Osteocyte (in vitro differentiated cells): ENCODE results near the gene ZNF273. TPM values are rescaled to one million over a fixed set of nuclear protein-coding genes. Genes with fewer than 3 reads are reported as not detected.

Source experiments
- DNase-seq: peaks from one replicate; pipeline ENCODE4 v3.0.0; 2021; ENCODE audit warnings: mixed read lengths; ENCODE audit not compliant: unreplicated experiment; ENCODE audit errors: extremely low spot score
- H3K27ac Mint-ChIP-seq: one replicate; pipeline ENCODE4 v1.8.0; 2021; ENCODE audit warnings: mild to moderate bottlenecking, mixed read lengths; ENCODE audit not compliant: unreplicated experiment
- H3K27me3 Mint-ChIP-seq: one replicate; pipeline ENCODE4 v1.8.0; 2021; ENCODE audit warnings: mixed read lengths; ENCODE audit not compliant: unreplicated experiment
- H3K36me3 Mint-ChIP-seq: one replicate; pipeline ENCODE4 v1.8.0; 2021; ENCODE audit warnings: mixed read lengths; ENCODE audit not compliant: unreplicated experiment
- H3K4me1 Mint-ChIP-seq: one replicate; pipeline ENCODE4 v1.8.0; 2021; ENCODE audit warnings: mixed read lengths; ENCODE audit not compliant: unreplicated experiment
- H3K4me3 Mint-ChIP-seq: one replicate; pipeline ENCODE4 v1.8.0; 2021; ENCODE audit warnings: mild to moderate bottlenecking, moderate library complexity, mixed read lengths; ENCODE audit not compliant: unreplicated experiment
- H3K9me3 Mint-ChIP-seq: one replicate; pipeline ENCODE4 v1.8.0; 2021; ENCODE audit warnings: mixed read lengths; ENCODE audit not compliant: unreplicated experiment
- CTCF ChIP-seq: fragments of 200-600 bp; sonication (generic); IDR thresholded peaks from 2 replicates; pipeline ENCODE4 v1.5.0; 2021; ENCODE audit warnings: antibody characterized with exemption, mild to moderate bottlenecking, moderate library complexity
- total RNA-seq: library from RNA; stranded (reverse); gene quantifications from 2 replicates; pipeline ENCODE4 v1.2.1, GENCODE V29; 2021

ZNF273 gene
- total RNA-seq, 1 donor from 2014 or later: 1.8 TPM

DNA sequence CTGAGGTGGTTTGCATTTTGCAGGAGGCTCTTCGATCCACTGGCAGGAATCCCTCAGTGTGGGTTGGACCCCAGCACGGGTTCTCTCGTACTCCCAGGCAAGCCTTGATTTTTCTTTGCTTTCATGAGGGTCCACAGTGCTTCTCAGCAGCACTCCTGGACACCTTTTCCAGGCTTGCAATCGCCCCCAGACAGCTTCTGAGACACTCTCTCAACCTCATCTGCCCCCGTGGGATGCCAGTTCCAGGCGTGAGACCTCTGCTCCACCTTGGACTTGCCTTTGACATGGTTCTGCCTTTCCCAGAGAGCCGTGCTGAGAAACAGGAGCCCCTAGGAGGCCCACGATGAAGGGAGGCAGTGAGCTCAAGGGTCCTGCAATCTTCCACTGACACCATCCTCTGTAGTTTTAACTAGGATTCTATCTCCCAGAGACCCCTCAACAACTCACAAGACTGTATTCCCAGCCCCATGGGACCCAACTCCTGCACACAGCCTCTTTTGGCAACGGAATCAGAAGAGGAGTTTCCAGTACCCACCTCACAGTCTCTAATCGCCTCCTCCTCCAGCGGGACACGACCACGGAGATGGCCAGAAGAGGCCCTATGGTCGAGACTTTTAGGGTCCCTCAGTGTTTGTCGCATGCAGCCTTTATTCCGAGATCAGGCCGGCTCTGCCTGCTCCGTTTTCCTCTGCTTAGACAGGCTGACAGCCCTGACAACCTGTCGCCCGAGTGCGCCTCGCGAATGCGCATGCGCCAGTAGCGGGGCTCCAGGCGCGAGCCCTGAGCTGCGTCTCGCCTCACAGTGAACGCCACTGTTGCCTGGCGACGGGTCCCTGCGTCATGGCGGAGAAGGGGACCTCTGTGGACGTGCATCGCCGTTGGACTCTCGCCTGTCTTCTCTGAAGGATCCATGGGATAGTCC lies 26.0 kb upstream of the ZNF273 start:
- Mint-ChIP-seq H3K4me3 (peak overlapping the region; percentile 64), H3K27ac (no peak overlapping the region), H3K27me3 (no peaks in the 10 kb centered on the region), H3K36me3 (no peaks in the 10 kb centered on the region), H3K9me3 (peaks cover 10% of the 10 kb centered on the region), H3K4me1 (no peaks in the 10 kb centered on the region)
- no peak for TF ChIP-seq CTCF
- peak; percentile 82 for DNase-seq

- no peaks in the 10 kb centered on the region for H3K27me3 Mint-ChIP-seq
- no peak overlapping the region for H3K27ac Mint-ChIP-seq
- H3K9me3 Mint-ChIP-seq: peaks cover 10% of the 10 kb centered on the region
- peak overlapping the region; percentile 64 for H3K4me3 Mint-ChIP-seq
- no peaks in the 10 kb centered on the region for H3K36me3 Mint-ChIP-seq
- no peak for TF ChIP-seq CTCF
- no peaks in the 10 kb centered on the region for H3K4me1 Mint-ChIP-seq
- peak; percentile 54 for DNase-seq
Observed at GRCh38 chr7:64877714-64878610, 25.1 kb upstream of the ZNF273 start.

GRCh38 chr7:64878684-64879083 lies 24.4 kb upstream of the ZNF273 start:
- H3K9me3 Mint-ChIP-seq: peaks cover 9% of the 10 kb centered on the region
- no peak for DNase-seq
- H3K4me3 Mint-ChIP-seq: no peak overlapping the region
- no peak for TF ChIP-seq CTCF
- H3K27ac Mint-ChIP-seq: no peak overlapping the region
- H3K36me3 Mint-ChIP-seq: no peaks in the 10 kb centered on the region
- H3K4me1 Mint-ChIP-seq: no peaks in the 10 kb centered on the region
- no peaks in the 10 kb centered on the region for H3K27me3 Mint-ChIP-seq

- DNase-seq: peak; percentile 72
- Mint-ChIP-seq H3K4me1 (no peaks in the 10 kb centered on the region), H3K4me3 (no peak overlapping the region), H3K36me3 (no peaks in the 10 kb centered on the region), H3K27ac (no peak overlapping the region), H3K9me3 (peaks cover 11% of the 10 kb centered on the region), H3K27me3 (no peaks in the 10 kb centered on the region)
- no peak for TF ChIP-seq CTCF
Observed at GRCh38 chr7:64879086-64879730, 23.9 kb upstream of the ZNF273 start.
